Ovary (tissue), 9 donors: ENCODE results near the gene UXS1. TPM values are rescaled to one million over a fixed set of nuclear protein-coding genes. Genes with fewer than 3 reads are reported as not detected.

ENCODE experiments used
- DNase-seq, 5 donors: peaks; one replicate each; pipeline ENCODE4 v3.0.0-alpha.2; 2019 to 2020
- H3K27ac ChIP-seq, 2 donors: fragments of 200-600 bp; one replicate each; pipeline versions ENCODE4 v1.5.1 to v1.8.0; 2019 to 2022
- H3K27me3 ChIP-seq: fragments of 200-600 bp; one replicate; pipeline ENCODE4 v1.8.0; 2022
- H3K36me3 ChIP-seq: fragments of 200-600 bp; sonication (generic); one replicate; pipeline ENCODE4 v1.5.1; 2019
- H3K4me1 ChIP-seq: one replicate; pipeline ENCODE4 v1.8.1; 2013; ENCODE audit warnings: mild to moderate bottlenecking, moderate library complexity; ENCODE audit not compliant: insufficient read depth
- H3K4me3 ChIP-seq: fragments of 200-600 bp; sonication (generic); one replicate; pipeline ENCODE4 v1.5.1; 2017
- H3K9me3 ChIP-seq, 2 donors: fragments of 200-600 bp in 1 of 2; sonication (generic) in 1 of 2; one replicate each; pipeline versions ENCODE4 v1.5.1 to v1.8.1; 2013 to 2019; ENCODE audit warnings: mild to moderate bottlenecking in 1 of 2, moderate library complexity in 1 of 2
- EP300 ChIP-seq: sonication (generic); formaldehyde crosslinking; IDR thresholded peaks from one replicate; pipeline ENCODE4 v1.6.1; 2017; ENCODE audit warnings: antibody characterized with exemption
- POLR2A ChIP-seq: fragments of 450-650 bp; IDR thresholded peaks from one replicate; pipeline ENCODE4 v1.6.1; 2017; ENCODE audit warnings: antibody characterized with exemption, mild to moderate bottlenecking, moderate library complexity
- WGBS, 3 donors: extraction: QIAGEN DNeasy Blood & Tissue Kit in 1 of 3; methylation state at CpG; one replicate each; pipeline versions ENCODE4 v1.1.5 to v1.1.7; 2013 to 2017; 5-methylcytosine and 5-hydroxymethylcytosine counted together
- intact Hi-C, 4 donors: fragments of 100-400 bp; cut with DNase I; formaldehyde crosslinking; loops; one replicate each; pipeline versions ENCODE4 v1.11.0 to v1.15.1; 2022 to 2023
- polyA plus RNA-seq, 2 donors: library from polyadenylated mRNA; stranded (reverse); fragments of 200-250 nt in 1 of 2; fragments of 350-450 nt in 1 of 2; fragmentation: Illumina TruSeq in 1 of 2; extraction: RNeasy Lipid Tissue Mini Kit (QIAGEN cat#74804) in 1 of 2; gene quantifications; one replicate each; pipeline ENCODE4 v1.2.3, GENCODE V29; 2013 to 2014
- total RNA-seq, 7 donors: library from RNA; depleted of rRNA in 2 of 7; stranded (reverse); fragments of >200 nt in 2 of 7; fragmentation: NEBNext Ultra II Directional in 3 of 7; extraction: Animal tissue kit (Norgen Biotek cat#: 25700) in 3 of 7; gene quantifications; one replicate each; pipeline versions ENCODE4 v1.1.0 to v1.2.4, GENCODE V29; 2016 to 2023
- TF ChIP-seq, protein P1 (sequence below), 3 donors: fragments of 450-650 bp in 2 of 3; fragments of 200-600 bp in 1 of 3; IDR thresholded peaks; one replicate each; pipeline versions ENCODE4 v1.5.1 to v1.8.0; 2016 to 2022; ENCODE audit warnings: antibody characterized with exemption in 3 of 3, mild to moderate bottlenecking in 1 of 3
- donor health status: DM: no; HTN: no; CAD: no; lungs with moderate emphysema.
- donor health status: DM: no; HTN: no; CAD: no.
- donor health status: Bipolar disorder and iron deficiency.
- donor health status: DM: yes; HTN: yes; CAD: no.
- donor health status: DM: no; HTN: no; CAD: no.
- donor health status: DM: yes; HTN: yes; CAD: no.

Gene UXS1
- total and polyA plus RNA-seq, 9 donors, result 23.9 to 70.8 (median 27.7) TPM

DNA sequence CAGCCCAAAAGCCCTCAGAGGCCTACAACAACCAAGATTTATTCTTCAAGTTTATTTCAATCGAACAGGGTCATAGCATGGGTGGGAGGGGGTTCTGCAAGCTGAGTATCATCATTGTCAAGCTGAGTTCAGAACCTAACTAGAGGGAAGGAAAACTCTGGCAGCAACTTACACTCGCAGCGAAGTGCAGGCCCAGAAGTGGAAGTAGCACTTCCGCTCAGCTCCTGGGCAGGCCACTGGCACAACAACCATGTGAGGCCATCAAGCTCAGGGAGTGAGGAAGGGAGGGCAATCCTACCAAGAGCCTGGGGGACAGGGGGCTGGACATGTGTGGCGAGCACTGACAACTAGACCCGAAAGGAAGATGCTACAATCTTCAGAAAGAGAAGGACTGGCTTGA is 4.8 kb downstream of the UXS1 start:
- no peak for DNase-seq
- Histone ChIP-seq H3K36me3 (no peaks in the 10 kb centered on the region), H3K27me3 (no peaks in the 10 kb centered on the region), H3K9me3 (no peaks in the 10 kb centered on the region), H3K27ac (no peak overlapping the region), H3K4me3 (no peak overlapping the region), H3K4me1 (peaks cover 5% of the 10 kb centered on the region)
- whole genome bisulfite sequencing, 3 donors, result 88 to 97% (median 93%) methylated on average over 6 of the region's 6 CpGs
- intact Hi-C loops, result no loop called here
- TF ChIP-seq, protein P1, sequence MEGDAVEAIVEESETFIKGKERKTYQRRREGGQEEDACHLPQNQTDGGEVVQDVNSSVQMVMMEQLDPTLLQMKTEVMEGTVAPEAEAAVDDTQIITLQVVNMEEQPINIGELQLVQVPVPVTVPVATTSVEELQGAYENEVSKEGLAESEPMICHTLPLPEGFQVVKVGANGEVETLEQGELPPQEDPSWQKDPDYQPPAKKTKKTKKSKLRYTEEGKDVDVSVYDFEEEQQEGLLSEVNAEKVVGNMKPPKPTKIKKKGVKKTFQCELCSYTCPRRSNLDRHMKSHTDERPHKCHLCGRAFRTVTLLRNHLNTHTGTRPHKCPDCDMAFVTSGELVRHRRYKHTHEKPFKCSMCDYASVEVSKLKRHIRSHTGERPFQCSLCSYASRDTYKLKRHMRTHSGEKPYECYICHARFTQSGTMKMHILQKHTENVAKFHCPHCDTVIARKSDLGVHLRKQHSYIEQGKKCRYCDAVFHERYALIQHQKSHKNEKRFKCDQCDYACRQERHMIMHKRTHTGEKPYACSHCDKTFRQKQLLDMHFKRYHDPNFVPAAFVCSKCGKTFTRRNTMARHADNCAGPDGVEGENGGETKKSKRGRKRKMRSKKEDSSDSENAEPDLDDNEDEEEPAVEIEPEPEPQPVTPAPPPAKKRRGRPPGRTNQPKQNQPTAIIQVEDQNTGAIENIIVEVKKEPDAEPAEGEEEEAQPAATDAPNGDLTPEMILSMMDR (IDR thresholded peaks at IDR 0.05), result no peak
- TF ChIP-seq EP300 (no peak), POLR2A (no peak)

DNA sequence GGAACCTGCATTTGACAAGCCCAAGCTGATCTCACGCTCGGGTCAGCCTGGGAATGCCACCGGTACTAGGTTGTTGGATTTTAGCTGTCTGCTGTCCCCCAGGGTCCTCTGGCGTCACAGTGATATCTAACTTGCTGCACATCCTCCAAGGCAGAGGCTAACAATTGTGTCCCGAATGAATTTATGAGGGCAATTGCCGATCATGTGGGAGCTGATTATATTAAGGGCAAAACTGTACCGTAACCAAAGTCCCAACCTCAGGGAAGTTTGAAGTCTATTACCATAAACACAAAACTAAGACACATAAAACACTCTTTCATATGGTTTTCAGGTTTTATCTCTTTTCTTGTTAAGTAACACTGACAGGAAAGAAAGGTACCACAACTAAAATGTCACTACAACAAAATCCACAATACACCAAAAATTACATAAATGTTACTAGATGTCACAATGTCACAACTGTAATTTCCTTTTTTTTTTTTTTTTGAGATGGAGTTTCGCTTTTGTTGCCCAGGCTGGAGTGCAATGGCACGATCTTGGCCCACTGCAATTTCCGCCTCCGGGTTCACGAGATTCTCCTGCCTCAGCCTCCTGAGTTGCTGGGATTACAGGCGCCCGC is 6.7 kb downstream of the UXS1 start:
- no peaks in the 10 kb centered on the region for H3K36me3 ChIP-seq
- no peaks in the 10 kb centered on the region for H3K27me3 ChIP-seq
- TF ChIP-seq, protein P1 (IDR thresholded peaks at IDR 0.05), result no peak
- no peak for TF ChIP-seq POLR2A
- no peak for TF ChIP-seq EP300
- WGBS, 3 donors, result 94 to 95% (median 94%) methylated on average over 14 of the region's 14 CpGs
- no peak overlapping the region for H3K4me3 ChIP-seq
- no peaks in the 10 kb centered on the region for H3K9me3 ChIP-seq
- H3K27ac ChIP-seq, result no peak overlapping the region
- H3K4me1 ChIP-seq, result peaks cover 6% of the 10 kb centered on the region
- intact Hi-C loops, result no loop called here
- DNase-seq, result no peak

DNA sequence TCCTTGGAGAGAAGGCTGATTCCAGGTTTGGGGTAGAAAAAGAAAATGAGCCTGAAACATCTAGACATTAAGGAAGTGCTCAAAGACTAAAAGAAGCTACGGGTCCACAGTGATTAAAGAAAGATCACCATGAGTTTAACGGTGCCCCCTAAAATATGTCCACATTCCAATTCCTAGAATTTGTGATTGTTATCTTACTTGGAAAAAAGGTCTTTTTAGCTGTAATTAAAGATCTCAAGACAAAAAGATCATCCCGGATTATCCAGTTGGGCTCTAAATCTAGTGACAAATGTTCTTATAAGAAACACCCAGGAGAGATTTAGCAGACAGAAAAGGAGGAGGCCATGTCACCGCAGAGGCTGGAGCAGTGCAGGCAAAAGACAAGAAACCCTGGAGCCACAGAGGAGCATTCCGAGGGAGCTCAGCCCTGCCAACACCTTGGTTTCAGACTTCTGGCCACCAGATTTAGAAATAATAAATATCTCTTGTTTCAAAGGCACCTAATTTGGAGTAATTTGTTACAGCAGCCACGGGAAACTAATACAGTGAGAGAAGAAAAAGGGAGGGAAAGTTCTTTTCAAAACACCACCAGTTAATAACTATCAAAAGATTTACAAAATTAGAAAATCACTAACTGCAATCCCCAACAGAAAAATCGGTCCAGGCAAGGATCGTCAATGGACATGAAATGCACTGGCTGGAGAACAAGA is 8.5 kb downstream of the UXS1 start:
- Histone ChIP-seq H3K9me3 (no peaks in the 10 kb centered on the region), H3K4me1 (peaks cover 5% of the 10 kb centered on the region), H3K27me3 (no peaks in the 10 kb centered on the region), H3K27ac (no peak overlapping the region), H3K4me3 (no peak overlapping the region), H3K36me3 (no peaks in the 10 kb centered on the region)
- 78 to 80% (median 80%) methylated on average over 8 of the region's 8 CpGs for WGBS, 3 donors
- no peak for TF ChIP-seq EP300
- TF ChIP-seq, protein P1 (IDR thresholded peaks at IDR 0.05), result no peak
- no peak for TF ChIP-seq POLR2A
- DNase-seq, result no peak
- intact Hi-C loops, result no loop called here

DNA sequence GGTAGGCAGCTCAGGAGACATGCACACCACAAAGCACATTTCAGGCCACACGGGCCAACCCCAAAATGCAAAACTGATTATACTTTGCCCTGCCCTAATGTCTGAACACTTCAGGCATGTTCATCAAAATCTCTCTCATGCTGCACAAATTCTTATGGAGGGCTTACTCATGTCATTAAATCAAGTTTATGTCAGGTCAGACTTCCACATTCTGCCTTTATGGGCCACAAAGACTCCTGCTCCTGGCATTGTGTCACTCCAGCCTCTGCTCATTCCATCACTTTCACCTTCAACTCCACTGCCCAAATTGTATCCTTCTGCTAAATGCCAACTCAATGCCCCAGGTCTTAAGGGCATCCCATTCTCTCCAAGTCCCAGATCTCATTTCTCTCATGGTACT is 9.2 kb downstream of the UXS1 start:
- Histone ChIP-seq H3K4me1 (peaks cover 5% of the 10 kb centered on the region), H3K9me3 (no peaks in the 10 kb centered on the region), H3K27me3 (no peaks in the 10 kb centered on the region), H3K36me3 (no peaks in the 10 kb centered on the region), H3K27ac (no peak overlapping the region), H3K4me3 (no peak overlapping the region)
- WGBS, 3 donors, result 92 to 96% (median 93%) methylated on average over 1 of the region's 1 CpG
- no peak for DNase-seq
- TF ChIP-seq EP300 (no peak), POLR2A (no peak)
- TF ChIP-seq, protein P1 (IDR thresholded peaks at IDR 0.05), result no peak
- intact Hi-C loops, result no loop called here
